ENCODE data around the gene HSPB7.
A peak's percentile ranks its signal among the peaks of the same experiment; 100 is the strongest.
"Not testable (repeated sequence)": the region's sequence is repeated elsewhere in the genome, so short reads cannot be mapped to it uniquely, and the experiment has no call there.

HSPB7 gene

DNA sequence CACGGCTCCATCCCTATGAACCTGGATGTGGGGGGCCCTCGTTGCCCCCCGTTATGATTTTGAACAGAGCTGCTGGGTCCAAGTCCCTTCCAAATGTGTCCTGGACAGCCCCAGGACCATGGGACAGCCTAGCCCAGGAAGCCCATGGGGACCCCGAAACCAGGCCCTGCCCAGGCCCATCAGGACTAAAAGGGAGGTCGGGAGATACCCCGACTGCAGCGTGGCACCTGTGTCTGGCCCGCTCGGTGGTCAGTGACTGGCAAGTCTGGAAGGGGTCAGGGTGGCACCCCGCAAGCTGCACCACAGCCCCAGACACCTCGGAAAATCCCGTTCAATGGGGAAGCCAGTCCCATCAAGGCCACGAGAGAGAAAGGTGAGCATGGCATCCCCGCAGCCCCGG, 24.2 kb downstream of the HSPB7 start:
- no peak for DNase-seq
- in situ Hi-C loops (cut with HindIII; ENCODE audit: low pct_ligation_motif_present, low pct_unique_long_range_greater_than_20kb, low sequenced_read_pairs): no loop called here

GRCh38 chr1:15992582-15993500, 25.0 kb downstream of the HSPB7 start:
- in situ Hi-C loops (cut with HindIII; ENCODE audit: low pct_ligation_motif_present, low pct_unique_long_range_greater_than_20kb, low sequenced_read_pairs): no loop called here
- no peak for DNase-seq

DNA sequence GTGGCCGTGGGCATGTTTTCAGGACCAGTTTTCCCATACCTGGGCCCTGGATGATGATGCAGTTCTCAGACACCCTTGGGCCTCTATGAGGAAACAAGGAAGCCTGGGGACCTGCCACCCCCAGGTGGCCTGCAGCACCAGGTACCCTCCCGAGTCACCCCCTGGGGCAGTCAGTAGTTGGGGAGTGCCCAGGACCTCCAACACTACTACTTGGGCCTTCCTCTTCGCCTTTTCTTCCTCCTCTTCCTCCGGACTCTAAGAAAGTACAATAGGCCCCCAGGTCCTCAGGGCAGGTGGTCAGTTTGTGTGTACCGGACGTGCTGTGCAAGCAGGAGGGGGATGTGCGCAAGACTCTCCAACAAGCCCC, 25.7 kb downstream of the HSPB7 start:
- in situ Hi-C loops (cut with HindIII; ENCODE audit: low pct_ligation_motif_present, low pct_unique_long_range_greater_than_20kb, low sequenced_read_pairs): no loop called here
- no peak for DNase-seq

DNA sequence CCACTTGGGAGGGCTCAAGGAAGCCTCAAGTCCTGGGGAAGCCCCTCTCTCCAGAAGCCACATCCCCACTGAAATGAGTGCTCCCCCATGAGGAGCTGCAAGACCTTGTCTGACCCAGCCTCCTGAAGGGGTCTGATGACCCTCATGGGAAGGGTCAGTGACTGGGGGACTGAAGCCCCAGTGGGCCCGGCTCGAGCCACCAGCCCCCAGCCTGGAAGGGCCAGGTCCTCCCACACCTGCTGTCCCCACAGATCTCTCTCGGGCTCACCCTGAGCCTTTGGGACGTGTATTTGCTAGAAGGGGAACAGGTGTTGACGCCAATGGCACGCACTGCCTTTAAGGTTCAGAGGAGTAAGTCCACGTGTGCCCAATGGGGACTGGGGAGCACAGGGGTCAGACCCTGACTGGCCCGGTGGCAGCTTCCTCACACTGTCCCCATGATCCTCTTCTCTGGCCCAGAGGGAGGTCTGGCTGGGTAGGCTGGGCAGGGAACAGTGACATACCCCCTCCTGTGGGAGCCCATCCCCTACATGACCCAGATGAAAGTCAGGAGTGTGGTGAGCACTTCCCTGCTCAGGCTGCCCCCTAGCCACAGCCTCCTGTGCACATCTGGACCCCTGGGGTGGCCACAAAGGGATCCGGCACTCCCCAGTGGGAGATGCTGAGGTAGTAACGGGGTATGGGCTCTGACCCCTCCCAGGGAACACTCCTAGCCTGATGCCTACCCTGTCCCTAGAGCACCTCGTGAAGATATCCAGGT, 26.2 kb downstream of the HSPB7 start:
- no peak for DNase-seq
- in situ Hi-C loops (cut with HindIII; ENCODE audit: low pct_ligation_motif_present, low pct_unique_long_range_greater_than_20kb, low sequenced_read_pairs): no loop called here

DNA sequence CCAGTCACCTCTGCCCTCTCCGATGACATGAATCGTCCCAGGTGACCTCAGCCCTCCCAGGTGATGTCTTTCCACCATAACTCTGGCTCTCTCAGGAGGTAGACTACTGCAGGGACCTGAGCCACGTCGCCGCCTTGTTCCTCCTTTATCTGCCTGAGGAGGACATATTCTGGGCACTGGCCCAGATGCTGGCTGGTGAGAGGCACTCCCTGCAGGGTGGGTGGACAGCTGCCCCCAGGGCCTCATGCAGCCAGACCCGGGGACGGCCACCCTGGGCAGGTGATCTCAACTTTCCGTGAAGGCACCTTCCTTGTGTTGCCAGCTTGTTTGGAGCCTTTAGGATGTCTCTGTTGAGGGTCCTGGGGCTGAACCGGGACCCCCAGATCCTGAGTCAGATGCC, 28.1 kb downstream of the HSPB7 start:
- in situ Hi-C loops (cut with HindIII; ENCODE audit: low pct_ligation_motif_present, low pct_unique_long_range_greater_than_20kb, low sequenced_read_pairs): no loop called here
- DNase-seq: no peak

GRCh38 chr1:15988856-15989736, 28.7 kb downstream of the HSPB7 start:
- no peak for DNase-seq
- in situ Hi-C loops (cut with HindIII; ENCODE audit: low pct_ligation_motif_present, low pct_unique_long_range_greater_than_20kb, low sequenced_read_pairs): no loop called here

GRCh38 chr1:15985611-15986297, 32.1 kb downstream of the HSPB7 start:
- in situ Hi-C loops (cut with HindIII; ENCODE audit: low pct_ligation_motif_present, low pct_unique_long_range_greater_than_20kb, low sequenced_read_pairs): no loop called here

DNA sequence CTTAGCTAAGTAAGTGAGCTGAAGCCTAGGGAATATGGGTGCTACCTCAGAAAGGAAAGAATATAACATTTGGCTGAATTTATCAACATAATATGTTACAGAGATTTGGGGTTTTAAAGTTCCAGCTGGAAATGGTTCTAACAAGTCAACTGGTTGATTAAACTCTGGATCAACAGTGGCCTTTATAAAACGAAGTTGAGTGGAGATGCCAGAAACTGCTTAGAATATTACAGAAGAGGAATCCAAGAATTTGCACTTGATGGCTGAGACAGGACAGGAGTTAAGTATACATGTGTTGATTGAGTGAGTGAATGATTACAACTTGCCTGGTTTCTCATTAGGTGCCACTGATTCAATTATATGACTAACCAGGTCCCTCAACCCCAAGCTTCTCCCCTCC, 34.6 kb downstream of the HSPB7 start:
- in situ Hi-C loops (cut with HindIII; ENCODE audit: low pct_ligation_motif_present, low pct_unique_long_range_greater_than_20kb, low sequenced_read_pairs): no loop called here
- DNase-seq: no peak

More at GRCh38 chr1:15985611-15986297, 32.1 kb downstream of the HSPB7 start:
- DNase-seq: no peak

GRCh38 chr1:15981679-15982078, 36.2 kb downstream of the HSPB7 start:
- in situ Hi-C loops (cut with HindIII; ENCODE audit: low pct_ligation_motif_present, low pct_unique_long_range_greater_than_20kb, low sequenced_read_pairs): no loop called here
- DNase-seq: no peak

DNA sequence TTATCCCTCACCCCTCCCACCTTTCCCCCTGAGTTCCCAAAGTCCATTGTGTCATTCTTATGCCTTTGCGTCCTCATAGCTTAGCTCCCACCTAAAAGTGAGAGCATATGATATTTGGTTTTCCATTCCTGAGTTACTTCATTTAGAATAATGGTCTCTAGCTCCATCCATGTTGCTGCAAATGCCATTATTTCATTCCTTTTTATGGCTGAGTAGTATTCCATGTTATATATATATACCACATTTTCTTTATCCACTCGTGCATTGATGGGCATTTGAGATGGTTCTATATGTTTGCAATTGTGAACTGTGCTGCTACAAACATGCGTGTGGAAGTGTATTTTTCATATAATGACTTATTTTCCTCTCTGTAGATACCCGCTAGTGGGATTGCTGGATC, 39.9 kb downstream of the HSPB7 start:
- DNase-seq; in situ Hi-C loops (cut with HindIII; ENCODE audit: low pct_ligation_motif_present, low pct_unique_long_range_greater_than_20kb, low sequenced_read_pairs): not testable (repeated sequence)

- peak; percentile 91 for DNase-seq
- in situ Hi-C loops (cut with HindIII; ENCODE audit: low pct_ligation_motif_present, low pct_unique_long_range_greater_than_20kb, low sequenced_read_pairs): no loop called here
These were observed 41.8 kb downstream of the HSPB7 start, which contains the start of gene ZBTB17 for GRCh38 chr1:15975805-15976680. TSS of gene ZBTB17 (minus strand) at chr1:15976101. CDS start at chr1:15948495, 27,606 bp downstream.

GRCh38 chr1:15975358-15975804, 42.5 kb downstream of the HSPB7 start:
- DNase-seq: peak; percentile 58
- in situ Hi-C loops (cut with HindIII; ENCODE audit: low pct_ligation_motif_present, low pct_unique_long_range_greater_than_20kb, low sequenced_read_pairs): no loop called here

DNA sequence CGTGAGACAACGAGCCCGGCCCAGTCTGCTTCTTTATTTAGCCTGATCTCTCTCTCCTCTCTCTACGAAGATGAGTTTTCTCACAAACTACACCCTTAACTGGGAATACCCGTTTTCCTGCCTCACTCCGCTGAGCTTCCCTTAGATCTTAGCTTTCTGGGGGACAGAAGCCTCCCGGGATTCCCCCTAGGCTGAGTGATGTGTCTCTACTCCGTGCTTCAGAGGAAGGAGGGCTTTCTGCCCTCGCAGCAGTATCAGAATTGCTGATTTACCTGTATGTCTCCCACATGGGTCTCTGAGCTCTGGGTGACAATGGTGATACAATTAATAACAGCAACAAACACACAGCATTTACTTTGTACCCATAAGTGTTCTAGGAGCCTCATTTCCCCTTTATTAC, 43.0 kb downstream of the HSPB7 start:
- in situ Hi-C loops (cut with HindIII; ENCODE audit: low pct_ligation_motif_present, low pct_unique_long_range_greater_than_20kb, low sequenced_read_pairs): loop anchor here (25.0 kb wide), 1 partner anchor 163 kb away; the partner anchor contains the start of gene UQCRHL

GRCh38 chr1:15973772-15974171, 44.1 kb downstream of the HSPB7 start:
- DNase-seq: no peak
- in situ Hi-C loops (cut with HindIII; ENCODE audit: low pct_ligation_motif_present, low pct_unique_long_range_greater_than_20kb, low sequenced_read_pairs): loop anchor here (25.0 kb wide), 1 partner anchor 161 kb away; the partner anchor contains the start of gene UQCRHL

More for the DNA sequence above, 43.0 kb downstream of the HSPB7 start:
- DNase-seq: no peak

DNA sequence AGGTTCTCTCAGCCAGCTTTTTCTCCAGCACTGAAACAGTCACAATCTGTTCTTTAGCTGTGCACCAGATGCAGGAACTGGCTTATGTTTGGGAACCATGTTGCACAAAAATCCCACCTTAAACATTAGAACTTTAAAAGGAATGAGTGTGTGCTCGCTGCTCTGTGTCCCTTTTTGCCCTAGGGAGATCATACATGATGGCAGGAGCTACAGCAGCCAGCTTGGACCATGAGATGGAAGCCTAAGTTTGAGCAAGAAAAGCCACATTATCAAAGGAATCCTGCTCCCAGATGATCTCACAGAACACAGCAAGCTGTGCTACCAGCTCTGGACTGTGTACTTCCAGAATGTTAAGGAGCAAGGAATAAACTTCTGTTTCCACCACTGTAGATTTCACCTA, 45.4 kb downstream of the HSPB7 start:
- DNase-seq: no peak
- in situ Hi-C loops (cut with HindIII; ENCODE audit: low pct_ligation_motif_present, low pct_unique_long_range_greater_than_20kb, low sequenced_read_pairs): loop anchor here (25.0 kb wide), 1 partner anchor 160 kb away; the partner anchor contains the start of gene UQCRHL

GRCh38 chr1:15970911-15971310, 46.9 kb downstream of the HSPB7 start:
- no peak for DNase-seq
- in situ Hi-C loops (cut with HindIII; ENCODE audit: low pct_ligation_motif_present, low pct_unique_long_range_greater_than_20kb, low sequenced_read_pairs): loop anchor here (25.0 kb wide), 1 partner anchor 159 kb away; the partner anchor contains the start of gene UQCRHL

Measured in ACHN (cell line).